Erythroblast (primary cell): Measurements from ENCODE around the gene PABPC1L2A.
"Not testable (repeated sequence)": the region's sequence is repeated elsewhere in the genome, so short reads cannot be mapped to it uniquely, and the experiment has no call there.

Experiments used
- DNase-seq, 2 experiments: peaks; one replicate each; lab custom pipeline; 2025; lab: John Stamatoyannopoulos, UW
- GATA1 ChIP-seq: IDR thresholded peaks from 2 replicates; pipeline ENCODE4 v1.6.1; 2011; ENCODE audit warnings: low read depth, mild to moderate bottlenecking, control low read depth, low read length, moderate library complexity
- POLR2A ChIP-seq: IDR thresholded peaks from 2 replicates; pipeline ENCODE4 v1.6.1; 2011; ENCODE audit warnings: mild to moderate bottlenecking, low read length

PABPC1L2A gene

GRCh38 chrX:73079024-73079562 is at the start of gene PABPC1L2A:
Gene PABPC1L2A, minus strand, starts transcription at chrX:73079512. Its CDS starts 126 bp downstream, at chrX:73079386.
- DNase-seq: not testable (repeated sequence)

DNA sequence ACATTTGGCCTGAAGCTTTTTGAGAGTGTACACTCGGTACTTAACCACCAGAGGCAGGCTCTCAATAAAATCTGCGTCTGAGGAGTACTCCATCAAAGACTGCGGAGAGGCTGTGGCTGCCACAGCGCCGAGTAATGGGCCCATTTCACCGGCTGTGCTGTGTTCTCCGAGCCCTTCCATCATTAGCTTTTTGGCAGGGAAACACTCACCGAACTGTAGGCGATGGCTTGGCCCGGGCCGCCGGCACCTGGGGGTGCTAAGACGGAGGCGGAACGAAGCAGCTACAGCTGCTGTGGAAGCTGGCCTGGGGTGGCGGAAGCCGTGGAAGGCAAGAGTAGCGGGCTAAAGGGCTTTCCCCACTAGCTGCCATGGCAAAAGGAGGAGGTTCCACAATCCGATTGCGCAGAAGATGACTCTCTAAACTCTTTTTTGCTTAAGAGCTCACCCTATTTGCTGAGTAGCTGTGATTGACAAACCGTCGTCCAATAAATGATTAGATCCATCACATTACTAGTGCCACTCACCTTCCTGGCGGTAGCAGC is 48.5 kb upstream of the PABPC1L2A start:
- no peak for TF ChIP-seq POLR2A
- no peak for TF ChIP-seq GATA1
- no peak for DNase-seq

- DNase-seq: no peak
- TF ChIP-seq GATA1 (no peak), POLR2A (no peak)
Observed at GRCh38 chrX:73126240-73126639, 46.9 kb upstream of the PABPC1L2A start.

- DNase-seq: not testable (repeated sequence)
Observed at GRCh38 chrX:73099505-73099904, 20.2 kb upstream of the PABPC1L2A start.

- peak; percentile 1 to 22 for DNase-seq
Observed at GRCh38 chrX:73086766-73087165, 7.5 kb upstream of the PABPC1L2A start.

GRCh38 chrX:73079884-73080283 is 572 bp upstream of the PABPC1L2A start:
- not testable (repeated sequence) for DNase-seq

DNA sequence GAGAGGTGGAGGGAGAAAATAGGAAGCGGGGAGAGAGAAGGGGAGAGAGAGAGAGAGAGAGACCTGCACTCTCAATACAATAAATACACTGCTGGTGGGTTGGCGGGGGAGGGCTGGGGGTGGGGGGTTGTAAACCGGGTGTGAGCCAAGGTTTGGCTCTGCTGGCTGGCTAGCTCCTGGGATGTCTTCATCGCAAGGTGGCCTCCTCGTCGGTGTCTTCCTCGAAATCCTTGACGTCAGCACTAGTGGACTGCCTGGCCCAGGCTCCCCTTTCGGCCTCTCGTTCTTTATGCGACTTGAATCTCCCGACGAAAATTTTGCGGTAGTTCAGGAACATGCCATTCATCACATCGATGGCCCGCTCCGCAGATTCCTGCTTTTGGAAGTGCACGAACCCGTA is 715 bp downstream of the PABPC1L2A start:
- not testable (repeated sequence) for DNase-seq

- DNase-seq: no peak
- TF ChIP-seq POLR2A (no peak), GATA1 (no peak)
Observed at GRCh38 chrX:73076838-73077237, 2.5 kb downstream of the PABPC1L2A start.

GRCh38 chrX:73069365-73070035 is 9.8 kb downstream of the PABPC1L2A start:
- no peak for DNase-seq
- TF ChIP-seq GATA1 (no peak), POLR2A (no peak)

DNA sequence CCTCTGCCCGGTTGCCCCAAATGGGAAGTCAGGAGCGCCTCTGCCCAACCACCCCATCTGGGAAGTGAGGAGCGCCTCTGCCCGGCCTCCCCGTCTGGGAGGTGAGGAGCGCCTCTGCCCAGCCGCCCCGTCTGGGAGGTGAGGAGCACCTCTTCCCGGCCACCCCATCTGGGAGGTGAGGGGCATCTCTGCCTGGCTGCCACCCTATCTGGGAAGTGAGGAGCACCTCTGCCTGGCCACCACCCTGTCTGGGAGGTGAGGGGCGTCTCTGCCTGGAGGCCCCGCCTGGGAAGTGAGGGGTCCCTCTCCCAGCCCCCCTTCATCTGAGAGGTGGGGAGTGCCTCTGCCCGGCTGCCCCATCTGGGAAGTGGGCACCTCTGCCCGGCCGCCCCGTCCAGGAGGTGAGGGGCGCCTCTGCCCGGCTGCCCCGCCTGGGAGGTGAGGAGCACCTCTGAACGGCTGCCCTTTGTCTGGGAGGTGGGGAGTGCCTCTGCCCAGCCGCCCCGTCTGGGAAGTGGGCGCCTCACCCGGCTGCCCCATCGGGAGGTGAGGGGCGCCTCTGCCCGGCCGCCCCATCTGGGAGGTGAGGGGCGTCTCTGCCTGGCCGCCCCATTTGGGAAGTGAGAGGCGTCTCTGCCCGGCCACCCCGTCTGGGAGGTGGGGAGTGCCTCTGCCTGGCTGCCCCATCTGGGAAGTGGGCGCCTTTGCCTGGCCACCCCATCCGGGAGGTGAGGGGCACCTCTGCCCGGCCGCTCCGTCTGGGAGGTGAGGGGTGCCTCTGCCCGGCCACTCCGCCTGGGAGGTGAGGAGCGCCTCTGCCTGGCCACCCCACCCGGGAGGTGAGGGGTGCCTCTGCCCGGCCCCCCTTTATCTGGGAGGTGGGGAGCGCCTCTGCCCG is 10.6 kb downstream of the PABPC1L2A start:
- DNase-seq: no peak
- TF ChIP-seq GATA1 (no peak), POLR2A (no peak)

- not testable (repeated sequence) for DNase-seq
Observed at GRCh38 chrX:73067761-73068466, 11.4 kb downstream of the PABPC1L2A start.

GRCh38 chrX:73028876-73029275 is 50.4 kb downstream of the PABPC1L2A start:
- DNase-seq: no peak
- TF ChIP-seq POLR2A: no peak
- no peak for TF ChIP-seq GATA1
